Stimulated activated CD8-positive, alpha-beta memory T cell treated with anti-CD3 and anti-CD28 coated beads, Interleukin-12 subunit alpha, Interleukin-12 subunit beta, amount 100 ng/mL, for 4 hours (primary cell): ENCODE results near the gene TKFC.

Source experiments
- DNase-seq: peaks from one replicate; pipeline ENCODE4 v3.0.0-alpha.2; 2020; ENCODE audit warnings: low read depth

Gene TKFC

GRCh38 chr11:61325649-61326414 is 7.2 kb upstream of the TKFC start:
- no peak for DNase-seq

- DNase-seq: no peak
Observed at GRCh38 chr11:61327669-61328071, 5.4 kb upstream of the TKFC start.

DNA sequence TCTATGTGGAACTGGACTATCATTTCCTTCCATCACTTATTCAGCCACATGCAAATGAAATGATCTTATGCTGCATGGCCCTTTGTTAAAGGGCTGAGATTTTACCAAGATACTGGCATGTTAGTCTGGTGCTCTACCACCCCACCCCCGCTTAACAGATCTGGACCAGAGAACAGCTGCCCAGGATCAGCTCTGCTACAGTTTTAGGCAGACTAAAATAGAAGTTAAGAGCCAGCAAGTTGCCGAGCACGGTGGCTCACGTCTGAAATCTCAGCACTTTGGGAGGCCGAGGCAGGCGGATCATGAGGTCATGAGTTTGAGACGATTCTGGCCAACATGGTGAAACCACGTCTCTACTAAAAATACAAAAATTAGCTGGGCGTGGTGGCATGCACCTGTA is 4.7 kb upstream of the TKFC start:
- DNase-seq: no peak

DNA sequence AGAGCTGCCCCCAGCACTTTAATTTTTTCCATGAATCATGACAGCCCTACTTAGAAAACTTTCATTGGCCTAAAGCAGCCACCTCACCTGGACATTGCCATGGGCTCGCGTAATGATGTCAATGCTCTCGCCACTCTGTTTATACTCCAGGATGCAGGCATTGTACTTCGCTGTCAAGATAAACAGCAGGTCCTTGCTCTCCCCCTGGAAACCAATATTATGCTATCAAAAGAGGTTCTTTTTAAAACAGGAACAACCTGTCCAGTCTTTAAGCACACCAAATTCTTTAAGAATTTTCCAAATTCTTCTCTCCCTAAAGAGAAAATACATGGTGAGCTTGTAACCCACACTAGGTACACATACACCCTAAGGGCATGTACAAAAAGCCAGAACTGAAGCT is 3.2 kb upstream of the TKFC start:
- no peak for DNase-seq

- DNase-seq: no peak
Observed at GRCh38 chr11:61331651-61332050, 1.4 kb upstream of the TKFC start.

GRCh38 chr11:61332281-61332796 is 689 bp upstream of the TKFC start:
- no peak for DNase-seq

- DNase-seq: no peak
Observed at GRCh38 chr11:61333550-61334433, 764 bp downstream of the TKFC start.

- no peak for DNase-seq
Observed at GRCh38 chr11:61334434-61335354, 1.7 kb downstream of the TKFC start.

DNA sequence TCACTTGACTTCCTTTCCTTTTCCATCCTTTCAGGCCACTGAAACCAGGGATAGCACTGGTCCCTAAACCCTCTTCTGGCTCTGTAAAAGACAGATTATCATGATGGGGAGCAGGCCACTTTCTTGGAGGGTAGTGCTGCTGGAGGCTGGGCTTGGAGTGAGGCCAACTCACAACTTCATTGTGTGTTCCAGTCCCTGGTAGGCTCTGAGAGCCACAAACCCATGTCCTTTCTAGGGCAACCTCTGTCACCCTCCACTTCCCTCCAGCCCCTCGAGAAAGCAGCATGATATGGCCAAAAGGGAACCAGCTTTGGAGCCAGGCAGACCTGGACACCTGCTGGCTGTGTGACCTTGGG is 2.3 kb downstream of the TKFC start:
- no peak for DNase-seq

GRCh38 chr11:61336171-61336935 is 3.3 kb downstream of the TKFC start:
- peak; percentile 59 for DNase-seq

DNA sequence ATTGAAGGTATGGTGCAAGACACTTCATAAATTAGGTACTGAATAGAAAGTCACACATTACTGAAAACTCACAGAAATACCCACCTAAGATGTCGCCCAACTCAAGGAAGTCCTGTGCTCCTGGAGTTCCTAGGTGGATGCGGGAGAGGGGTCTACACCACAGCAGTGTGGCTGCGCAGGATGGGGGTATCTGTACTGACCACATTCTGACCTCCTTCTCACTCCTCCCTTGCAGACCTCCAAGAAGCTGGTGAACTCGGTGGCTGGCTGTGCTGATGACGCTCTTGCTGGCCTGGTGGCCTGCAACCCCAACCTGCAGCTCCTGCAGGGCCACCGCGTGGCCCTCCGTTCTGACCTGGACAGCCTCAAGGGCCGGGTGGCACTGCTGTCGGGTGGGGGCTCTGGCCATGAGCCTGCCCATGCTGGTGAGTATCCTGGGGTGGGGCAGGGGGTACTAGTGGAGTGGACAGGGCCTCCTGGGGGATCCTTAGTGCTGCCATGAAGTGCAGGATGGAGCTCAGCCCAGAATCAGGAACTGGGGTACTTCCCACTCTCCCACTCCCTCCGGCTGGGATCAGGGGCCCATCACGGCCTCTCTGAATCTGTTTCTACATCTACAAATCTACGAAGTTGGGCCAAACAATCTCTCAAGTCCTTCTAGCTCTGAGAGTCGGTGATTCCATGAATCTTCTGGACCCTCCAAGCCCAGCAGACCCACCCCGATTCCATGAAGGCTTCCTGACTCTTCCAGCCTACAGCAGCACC is 4.9 kb downstream of the TKFC start:
- no peak for DNase-seq

DNA sequence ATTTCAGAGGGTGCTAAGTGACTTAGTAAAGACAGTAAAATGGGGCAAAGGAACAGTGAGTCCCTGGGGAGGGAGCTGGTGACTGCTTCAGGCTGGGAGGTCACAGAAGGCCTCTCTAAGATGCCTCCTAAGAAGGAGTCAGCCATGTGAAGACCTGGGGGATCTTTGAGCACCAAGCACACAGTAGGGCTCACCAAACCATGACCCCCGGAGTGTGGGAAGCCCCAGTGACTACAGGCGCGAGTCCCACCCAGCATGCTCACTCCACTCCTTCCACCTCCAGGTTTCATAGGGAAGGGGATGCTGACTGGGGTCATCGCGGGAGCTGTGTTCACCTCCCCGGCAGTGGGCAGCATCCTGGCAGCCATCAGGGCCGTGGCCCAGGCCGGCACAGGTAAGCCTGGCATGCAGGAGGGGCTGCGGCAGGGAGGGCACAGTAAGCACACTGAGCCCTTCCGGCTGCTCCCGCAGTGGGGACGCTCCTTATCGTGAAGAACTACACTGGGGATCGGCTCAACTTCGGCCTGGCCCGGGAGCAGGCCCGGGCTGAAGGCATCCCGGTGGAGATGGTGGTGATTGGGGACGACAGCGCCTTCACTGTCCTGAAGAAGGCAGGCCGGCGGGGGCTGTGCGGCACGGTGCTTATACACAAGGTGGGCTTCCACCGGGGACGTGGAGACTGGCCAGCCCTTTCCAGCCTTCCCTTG is 5.9 kb downstream of the TKFC start:
- no peak for DNase-seq

DNA sequence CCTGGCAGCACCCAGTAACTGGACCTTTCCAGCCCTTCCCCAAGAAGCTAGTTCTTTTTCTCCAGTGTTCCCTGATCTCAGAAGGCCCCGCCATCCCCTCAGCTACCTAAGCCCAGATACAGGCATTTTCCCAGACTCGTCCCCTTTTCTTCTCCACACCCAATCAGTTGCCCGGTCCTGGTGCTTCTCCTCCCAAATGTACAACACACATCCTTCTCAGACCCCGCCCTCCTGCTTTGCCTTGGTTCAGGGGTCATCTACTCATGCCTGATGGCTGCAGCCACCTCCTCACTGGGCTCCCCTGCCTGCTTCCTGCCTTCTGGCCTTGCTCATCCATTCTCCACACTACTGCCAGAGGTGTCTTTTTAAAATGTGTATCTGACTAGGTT is 6.5 kb downstream of the TKFC start:
- DNase-seq: no peak

DNA sequence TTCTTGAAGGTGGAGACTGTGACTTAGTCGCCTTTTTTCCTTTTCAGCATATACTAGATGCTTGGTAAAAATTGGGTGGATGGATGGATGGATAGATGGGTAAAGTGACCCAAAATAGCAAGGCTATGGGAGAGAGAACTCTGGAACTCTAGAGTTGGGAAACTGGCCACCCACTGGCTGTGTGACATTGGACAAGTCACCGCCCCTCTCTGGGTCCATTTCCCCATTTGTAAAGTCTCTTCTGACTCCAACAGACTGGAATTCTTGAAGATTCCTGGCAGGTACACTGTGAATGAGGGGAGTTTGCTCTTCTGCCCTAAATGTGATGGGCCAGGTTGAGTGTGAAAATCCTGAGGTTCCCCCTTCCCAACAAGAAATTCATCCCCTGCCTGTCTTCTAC is 8.0 kb downstream of the TKFC start:
- no peak for DNase-seq

DNA sequence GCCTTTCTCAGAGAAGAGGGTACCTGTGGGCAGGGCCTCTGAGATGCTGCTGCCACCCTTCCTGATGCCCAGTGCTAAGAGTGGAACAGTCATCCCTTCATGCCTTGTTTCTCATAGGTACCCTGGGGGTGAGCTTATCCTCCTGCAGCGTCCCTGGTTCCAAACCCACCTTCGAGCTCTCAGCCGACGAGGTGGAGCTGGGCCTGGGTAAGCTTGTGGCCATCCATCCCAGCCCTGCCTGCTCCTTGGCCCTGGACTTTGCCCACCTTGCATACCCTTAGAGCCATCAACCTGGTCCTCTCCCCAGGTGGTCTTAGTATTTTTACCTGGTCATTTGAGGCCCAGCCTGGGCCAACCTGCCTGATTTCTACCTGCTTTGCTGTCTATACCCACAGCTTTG is 8.7 kb downstream of the TKFC start:
- DNase-seq: no peak

DNA sequence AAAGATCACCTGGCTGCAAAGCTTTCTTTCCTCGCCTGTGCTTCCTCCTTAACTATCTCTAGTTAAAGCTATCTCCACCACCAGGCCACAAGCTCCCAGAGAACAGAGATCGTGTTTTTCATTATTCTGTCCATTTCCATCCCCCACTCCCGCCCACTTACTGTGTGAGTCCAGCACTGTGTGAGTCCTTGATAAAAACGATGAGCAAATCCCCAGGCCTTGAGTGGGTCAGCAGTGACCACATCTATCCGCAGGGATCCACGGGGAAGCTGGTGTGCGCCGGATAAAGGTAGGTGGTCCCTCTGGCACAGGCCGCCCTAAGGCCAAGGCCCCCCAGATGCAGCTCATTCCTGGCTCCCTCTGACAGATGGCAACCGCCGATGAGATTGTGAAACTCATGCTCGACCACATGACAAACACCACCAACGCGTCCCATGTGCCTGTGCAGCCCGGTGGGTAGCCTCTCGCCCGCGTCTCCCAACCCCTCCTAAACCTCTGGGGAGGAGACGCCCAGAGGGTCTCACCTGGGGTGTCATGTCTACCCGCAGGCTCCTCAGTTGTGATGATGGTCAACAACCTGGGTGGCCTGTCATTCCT is 9.3 kb downstream of the TKFC start:
- no peak for DNase-seq

- no peak for DNase-seq
Observed at GRCh38 chr11:61343792-61344745, 11.0 kb downstream of the TKFC start.

- no peak for DNase-seq
Observed at GRCh38 chr11:61345170-61345610, 12.2 kb downstream of the TKFC start.
